Left renal cortex interstitium (tissue), 4 donors: ENCODE measurements around the gene SFRP4. TPM values are rescaled to one million over a fixed set of nuclear protein-coding genes. Genes with fewer than 3 reads are reported as not detected.
A peak's percentile ranks its signal among the peaks of the same experiment; 100 is the strongest.

Source experiments
- DNase-seq, 4 donors: peaks; one replicate each; pipeline ENCODE4 v3.0.0-alpha.2; 2013; ENCODE audit warnings: low read depth in 4 of 4, low spot score in 2 of 4, missing footprints in 1 of 4
- polyA plus RNA-seq, 4 donors: library from polyadenylated mRNA; unstranded; fragments of 120-200 nt; gene quantifications; one replicate each; pipeline ENCODE4 v1.2.1, GENCODE V29; 2013; ENCODE audit not compliant: insufficient read length in 4 of 4

The SFRP4 gene
- polyA plus RNA-seq, 4 donors, result 2.0 to 2.6 (median 2.3) TPM

DNA sequence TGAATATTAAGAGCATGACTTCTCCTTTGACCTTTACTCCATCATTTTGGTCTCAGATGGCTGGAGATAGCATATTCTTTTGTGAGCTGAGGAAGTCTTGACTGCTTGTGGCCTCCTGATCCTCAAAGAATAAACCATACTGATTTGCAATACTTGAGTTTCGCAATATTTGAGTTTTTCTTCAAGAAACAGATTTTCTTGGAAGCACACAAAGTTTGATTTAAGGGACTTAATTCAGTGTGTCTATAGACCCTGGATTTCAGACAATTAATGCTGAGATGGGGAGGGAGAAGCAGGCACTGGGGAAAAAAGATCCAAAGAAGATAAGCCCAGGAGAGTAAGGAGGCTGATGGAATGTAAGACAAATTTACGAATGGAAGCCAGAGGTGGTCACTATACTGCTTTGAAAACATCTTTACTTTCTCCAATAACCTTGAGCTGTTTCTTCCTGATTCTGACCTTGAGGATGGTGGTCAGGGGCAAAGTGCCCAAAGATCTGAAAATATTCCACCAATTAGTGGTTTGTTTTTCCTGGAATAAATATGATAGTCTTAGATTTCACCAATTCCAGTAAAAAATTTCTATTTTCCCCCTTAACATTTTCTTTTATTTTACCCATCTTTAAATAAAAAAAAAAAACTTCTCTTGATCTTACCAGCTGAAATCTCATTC lies 11.3 kb upstream of the SFRP4 start:
- no peak for DNase-seq

GRCh38 chr7:37925620-37926019 lies 9.0 kb upstream of the SFRP4 start:
- DNase-seq, result no peak

DNA sequence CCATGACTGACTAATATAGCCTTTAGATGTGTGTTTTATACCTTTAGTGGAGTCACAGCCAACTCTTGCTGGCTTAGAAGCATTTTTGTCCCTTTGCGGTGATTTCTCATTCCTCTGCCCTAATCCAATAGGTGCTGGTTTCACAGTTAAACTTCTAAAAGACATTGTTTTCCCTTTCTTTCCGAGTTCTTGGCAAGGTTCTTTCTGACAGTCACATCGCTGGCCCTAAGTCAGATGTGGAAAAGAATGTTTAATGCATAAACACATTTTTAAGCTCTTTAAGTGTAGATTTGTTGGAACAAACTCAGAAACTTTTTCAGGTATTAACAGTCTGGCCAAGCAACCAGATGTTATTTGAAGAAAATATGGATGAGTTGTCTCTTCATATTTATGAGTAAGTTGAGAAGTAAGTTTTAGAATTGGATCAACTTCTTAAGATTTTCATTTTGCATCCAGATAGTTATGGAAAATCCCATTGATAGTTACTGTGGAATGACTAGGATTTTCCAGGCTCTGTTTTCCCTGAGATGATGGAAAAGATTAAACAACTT lies 7.9 kb upstream of the SFRP4 start:
- no peak for DNase-seq

DNA sequence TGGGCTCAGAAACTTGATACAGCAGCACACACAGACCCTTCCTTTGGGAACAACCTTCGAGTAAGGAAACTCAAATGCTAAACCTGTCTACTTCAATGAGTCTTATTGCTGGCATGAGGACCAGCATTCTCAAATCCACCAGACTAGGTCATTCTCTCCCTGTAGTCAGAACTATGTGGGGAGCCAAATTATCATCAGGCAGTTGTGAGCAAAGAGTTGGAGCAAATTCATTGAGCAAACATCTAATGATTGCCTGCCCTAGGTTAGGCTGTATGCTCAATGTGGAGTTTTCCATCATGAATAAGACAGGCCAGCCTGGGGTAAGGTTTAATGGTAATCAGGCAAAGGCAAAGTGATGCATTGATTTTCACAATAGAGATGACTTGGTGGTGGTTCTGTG lies 7.4 kb upstream of the SFRP4 start:
- DNase-seq, result no peak

- DNase-seq, result no peak
Measured at GRCh38 chr7:37921876-37922275, 5.3 kb upstream of the SFRP4 start.

- peak in 1 of 4 donors; percentile 43 for DNase-seq
Measured at GRCh38 chr7:37920849-37921805, 4.5 kb upstream of the SFRP4 start.

- peak in 1 of 4 donors; percentile 56 for DNase-seq
Measured at GRCh38 chr7:37920305-37920848, 3.8 kb upstream of the SFRP4 start, which contains the start of gene EPDR1. EPDR1 (plus strand) TSS chr7:37920640; CDS start chr7:37920940, 300 bp downstream.

DNA sequence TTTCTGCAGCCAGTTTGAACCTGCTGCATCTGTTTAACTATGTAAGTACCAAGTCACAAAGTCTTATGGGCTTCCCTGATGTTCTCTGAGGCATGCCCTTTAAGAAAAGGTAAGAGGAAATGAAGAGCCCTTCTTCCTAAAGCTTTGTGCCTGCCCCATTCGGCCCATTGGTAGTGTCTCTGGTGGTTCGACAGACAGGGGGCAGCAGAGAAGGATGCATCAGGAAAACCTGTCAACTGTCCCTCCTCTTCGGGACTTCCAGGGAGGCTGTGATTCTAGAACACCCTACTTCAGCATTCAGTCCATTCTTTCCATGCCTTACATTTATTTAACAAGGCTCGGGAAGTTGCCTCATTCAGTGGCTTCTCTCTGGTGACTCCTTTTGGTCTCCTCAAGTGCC lies 1.9 kb upstream of the SFRP4 start:
- DNase-seq, result no peak

DNA sequence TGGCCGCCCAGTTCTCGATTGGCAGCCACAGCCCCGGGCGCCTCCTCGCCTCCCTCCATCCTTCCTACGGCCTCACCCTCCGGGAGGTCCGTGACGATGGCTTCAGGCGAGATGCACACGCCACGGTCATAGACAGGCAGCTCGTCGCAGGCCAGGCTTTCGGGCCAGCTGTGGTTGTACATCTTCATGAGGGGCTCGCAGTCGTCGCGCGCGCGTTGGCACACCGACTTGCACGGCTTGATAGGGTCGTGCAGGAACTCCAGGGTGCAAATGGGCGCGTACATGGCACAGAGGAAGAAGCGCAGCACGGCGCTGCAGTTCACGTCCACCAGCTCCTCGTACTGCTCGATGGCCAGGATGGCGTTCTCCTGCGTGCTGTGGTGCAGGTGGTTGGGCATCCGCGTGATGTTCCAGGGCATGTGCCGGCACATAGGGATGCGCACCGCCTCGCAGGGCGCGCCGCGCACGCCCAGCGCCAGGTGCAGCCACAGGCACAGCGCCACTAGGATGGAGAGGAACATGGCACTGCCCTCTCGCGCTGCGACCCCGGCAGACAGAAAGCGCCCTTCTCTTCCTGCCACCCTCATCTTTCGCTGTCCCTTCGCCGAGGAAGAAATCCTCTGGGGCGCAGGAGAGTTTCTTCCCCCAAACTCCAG lies 472 bp downstream of the SFRP4 start:
- peak in 1 of 4 donors; percentile 18 for DNase-seq

DNA sequence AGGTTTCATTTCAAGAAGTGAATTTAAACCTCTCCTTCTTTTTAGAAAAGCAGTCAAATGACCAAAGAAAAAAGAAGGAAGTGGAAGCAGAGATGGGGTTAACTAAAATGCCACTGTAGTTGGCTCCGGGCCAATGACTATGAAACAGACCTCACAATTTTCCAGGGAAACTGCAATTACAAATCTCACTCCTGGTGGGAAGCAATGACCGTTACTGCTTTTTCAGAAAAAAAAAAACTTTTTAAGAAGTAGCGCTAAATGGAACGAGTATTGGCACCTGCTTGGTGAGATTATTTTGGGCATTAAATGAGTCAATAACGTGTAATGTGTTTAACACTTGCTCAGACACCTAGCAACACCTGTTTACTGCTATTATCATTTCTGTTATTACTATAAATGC lies 1.2 kb downstream of the SFRP4 start:
- no peak for DNase-seq

DNA sequence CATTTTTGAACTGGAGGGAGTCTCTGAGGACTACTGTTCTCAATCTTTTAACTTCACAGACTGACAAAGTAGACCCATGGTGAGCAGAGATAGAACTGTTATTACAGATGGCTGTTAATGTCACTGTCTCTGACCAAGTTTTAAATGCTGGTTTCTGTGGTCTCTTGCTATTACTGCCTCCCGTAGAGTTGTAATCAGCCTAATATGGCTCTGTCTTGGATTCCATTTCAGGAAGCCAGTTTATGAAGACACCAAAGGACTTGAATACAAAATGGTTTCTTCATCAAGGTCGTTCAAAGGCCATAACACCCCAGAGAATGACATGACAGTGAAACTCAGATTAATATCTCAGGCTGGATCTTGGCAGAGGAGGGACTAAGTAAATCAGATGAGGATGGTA lies 3.9 kb downstream of the SFRP4 start:
- DNase-seq, result no peak

DNA sequence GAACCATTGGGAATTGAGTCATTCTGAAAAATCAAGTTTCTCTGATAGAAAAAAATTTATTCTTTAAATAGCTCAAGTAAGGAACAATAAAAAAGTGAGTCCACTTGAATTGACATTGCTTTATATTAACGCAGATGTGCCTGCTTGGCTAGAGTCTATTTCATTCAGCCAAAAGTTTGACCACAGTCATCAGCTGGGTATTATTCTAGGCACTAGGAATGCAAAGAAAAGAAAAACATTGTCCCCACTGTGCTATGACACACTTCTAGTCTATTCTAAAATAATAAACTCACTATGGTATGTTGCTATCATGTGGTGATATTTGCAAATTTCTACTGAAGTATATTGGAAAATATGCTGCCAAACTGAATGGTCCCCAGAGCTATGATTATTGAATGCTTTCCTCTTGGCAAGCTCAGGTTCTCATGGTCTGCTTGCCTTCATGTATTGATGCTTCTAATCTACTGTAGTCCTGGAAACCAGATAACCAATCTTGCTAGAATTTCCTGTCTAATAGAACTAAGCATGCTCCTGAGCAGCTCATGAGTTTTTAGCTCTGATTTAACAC lies 8.3 kb downstream of the SFRP4 start:
- DNase-seq, result no peak

DNA sequence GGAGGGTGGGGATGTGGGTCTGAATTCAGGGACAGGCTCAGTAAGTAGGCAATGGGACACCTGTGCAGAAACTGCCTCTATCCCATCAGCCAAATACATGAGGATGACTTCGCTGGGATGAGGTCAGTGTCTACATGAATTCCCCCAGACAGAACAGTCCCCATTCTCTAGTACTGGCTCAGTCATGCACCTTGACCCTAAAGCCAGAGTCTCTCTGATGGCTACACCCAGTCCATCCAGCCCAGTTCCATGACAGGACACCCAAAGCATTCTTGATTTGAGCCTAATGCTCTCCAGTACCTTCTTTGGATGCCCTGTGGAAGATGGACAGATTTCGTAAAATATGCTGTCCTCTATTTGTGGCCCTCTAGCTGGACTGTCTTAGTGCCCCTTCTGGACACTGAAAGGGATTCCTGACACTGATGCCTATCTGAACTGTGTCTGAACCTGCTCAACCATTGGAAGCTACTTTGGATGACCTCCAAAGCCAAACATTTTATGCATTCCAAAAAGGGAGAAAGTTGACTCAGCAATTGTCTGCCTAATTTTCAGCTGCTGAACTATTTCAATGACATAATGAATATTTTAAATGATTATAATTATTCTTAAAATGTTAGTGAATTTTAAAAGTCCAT lies 14.6 kb downstream of the SFRP4 start:
- DNase-seq, result no peak

- DNase-seq, result peak in 1 of 4 donors; percentile 26
Measured at GRCh38 chr7:37901236-37901827, 15.3 kb downstream of the SFRP4 start.

DNA sequence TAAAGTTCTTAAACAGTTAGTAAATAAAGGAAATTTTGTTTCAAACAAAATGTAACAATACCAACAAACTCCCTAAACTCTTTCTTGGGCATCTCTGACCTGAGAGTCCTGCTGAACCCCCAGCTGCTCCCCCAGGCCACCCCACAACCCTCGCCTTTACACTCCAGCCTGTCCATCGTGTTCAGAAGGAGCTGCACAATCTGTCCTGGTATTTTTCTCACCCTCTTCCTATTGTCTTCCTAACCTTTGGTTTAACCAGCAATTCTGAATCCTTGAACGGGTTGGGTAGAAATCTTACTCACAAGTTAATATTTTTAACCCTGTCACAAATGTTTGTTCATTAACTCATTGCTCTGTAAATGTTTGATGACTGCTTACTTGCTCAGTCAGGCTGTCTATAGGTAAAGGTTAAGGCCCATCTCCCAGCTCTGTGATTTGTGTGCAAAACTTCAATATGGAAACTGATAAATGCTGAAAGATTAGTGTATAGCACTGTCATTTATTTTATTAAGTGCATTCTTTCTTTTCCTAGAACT lies 16.8 kb downstream of the SFRP4 start:
- DNase-seq, result no peak

DNA sequence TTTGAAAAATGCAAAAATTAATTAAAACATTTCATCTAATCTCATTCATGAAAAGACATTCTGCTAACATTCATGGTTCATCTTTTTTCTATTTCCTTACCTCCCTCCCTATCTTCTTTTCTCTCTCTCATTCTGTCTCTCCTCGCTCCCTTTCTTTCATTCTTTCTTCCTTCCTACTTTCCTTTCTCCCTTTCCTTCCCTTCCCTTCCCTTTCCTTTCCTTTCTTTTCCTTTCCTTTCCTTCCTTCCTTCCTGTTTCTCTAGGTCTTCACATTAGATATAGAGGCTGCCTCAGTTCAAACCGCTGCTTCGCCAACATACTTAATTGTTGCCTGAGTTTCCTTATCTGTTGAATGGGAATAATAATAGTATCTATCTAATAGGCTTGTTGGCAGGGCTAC lies 21.9 kb downstream of the SFRP4 start:
- no peak for DNase-seq

DNA sequence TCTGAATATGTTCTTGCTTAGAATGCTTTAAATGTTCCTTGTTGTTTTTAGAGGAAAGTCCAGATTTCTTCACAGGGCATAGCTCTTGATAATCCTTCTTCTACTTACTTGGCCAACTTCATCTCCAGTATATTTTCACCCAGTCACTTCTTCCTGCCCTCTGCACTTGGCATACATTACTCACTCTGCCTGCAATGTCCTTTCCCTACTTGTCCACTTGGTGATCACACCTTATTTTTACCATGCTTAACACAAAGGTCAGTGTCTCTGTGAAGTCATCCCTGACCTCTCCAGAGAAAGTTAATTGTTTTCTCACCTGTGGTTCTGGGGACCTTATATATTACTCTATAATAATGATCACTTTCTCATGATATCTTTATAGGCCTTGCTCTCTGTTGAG lies 23.3 kb downstream of the SFRP4 start:
- DNase-seq, result no peak

- DNase-seq, result no peak
Measured at GRCh38 chr7:37882086-37882485, 34.5 kb downstream of the SFRP4 start.
